MV-4-11 (cell line): ENCODE data around the gene MAGEB17.
A peak's percentile ranks its signal among the peaks of the same experiment; 100 is the strongest.
"Not testable (repeated sequence)": the region's sequence is repeated elsewhere in the genome, so short reads cannot be mapped to it uniquely, and the experiment has no call there.

Experiments
- DNase-seq: peaks from one replicate; lab custom pipeline; 2025; lab: John Stamatoyannopoulos, UW

The MAGEB17 gene

GRCh38 chrX:16167181-16167580 is at the start of gene MAGEB17:
MAGEB17 (plus strand) TSS chrX:16167481; CDS start chrX:16170383, 2,902 bp downstream.
- DNase-seq = no peak

- DNase-seq = peak; percentile 85
These were observed 47.7 kb upstream of the MAGEB17 start for GRCh38 chrX:16119353-16120220.

GRCh38 chrX:16120431-16120830 is 46.9 kb upstream of the MAGEB17 start:
- no peak for DNase-seq

- peak; percentile 69 for DNase-seq
These were observed 44.0 kb upstream of the MAGEB17 start, which contains the start of gene GRPR for GRCh38 chrX:16123222-16123786. GRPR (plus strand) TSS chrX:16123565; CDS start chrX:16123954, 389 bp downstream.

- DNase-seq = no peak
These were observed 43.1 kb upstream of the MAGEB17 start for GRCh38 chrX:16124201-16124600.

- peak; percentile 69 for DNase-seq
These were observed 41.6 kb upstream of the MAGEB17 start for GRCh38 chrX:16125520-16126149.

- no peak for DNase-seq
These were observed 36.6 kb upstream of the MAGEB17 start for GRCh38 chrX:16130707-16131106.

GRCh38 chrX:16134936-16135335 is 32.3 kb upstream of the MAGEB17 start:
- DNase-seq = no peak

GRCh38 chrX:16136080-16136479 is 31.2 kb upstream of the MAGEB17 start:
- DNase-seq = no peak

- DNase-seq = peak; percentile 61
These were observed 29.7 kb upstream of the MAGEB17 start for GRCh38 chrX:16137416-16138107.

- peak; percentile 33 for DNase-seq
These were observed 29.2 kb upstream of the MAGEB17 start for GRCh38 chrX:16138108-16138427.

GRCh38 chrX:16140448-16140847 is 26.8 kb upstream of the MAGEB17 start:
- no peak for DNase-seq

GRCh38 chrX:16140983-16141382 is 26.3 kb upstream of the MAGEB17 start:
- DNase-seq = no peak

- DNase-seq = no peak
These were observed 25.6 kb upstream of the MAGEB17 start for GRCh38 chrX:16141422-16142245.

- no peak for DNase-seq
These were observed 25.1 kb upstream of the MAGEB17 start for GRCh38 chrX:16142246-16142558.

- no peak for DNase-seq
These were observed 23.3 kb upstream of the MAGEB17 start for GRCh38 chrX:16143968-16144367.

- no peak for DNase-seq
These were observed 22.9 kb upstream of the MAGEB17 start for GRCh38 chrX:16144420-16144819.

GRCh38 chrX:16145093-16145492 is 22.2 kb upstream of the MAGEB17 start:
- DNase-seq = not testable (repeated sequence)

GRCh38 chrX:16145656-16146055 is 21.6 kb upstream of the MAGEB17 start:
- DNase-seq = no peak

- DNase-seq = no peak
These were observed 18.4 kb upstream of the MAGEB17 start for GRCh38 chrX:16148896-16149295.

- DNase-seq = no peak
These were observed 11.6 kb upstream of the MAGEB17 start for GRCh38 chrX:16155581-16156096.
